GM21825 (cell line): ENCODE results near the gene CALN1.

ENCODE experiments used
- ATAC-seq: cut with Tn5 transposase; IDR thresholded peaks from one replicate; pipeline ENCODE4 v1.9.1; 2021; ENCODE audit warnings: mild to moderate bottlenecking, moderate library complexity; ENCODE audit not compliant: unreplicated experiment

CALN1 gene

GRCh38 chr7:71896535-71896934, 515.6 kb downstream of the CALN1 start:
- no peak for ATAC-seq

- ATAC-seq = no peak
Measured at GRCh38 chr7:71886046-71886445, 526.1 kb downstream of the CALN1 start.

GRCh38 chr7:71885487-71885886, 526.7 kb downstream of the CALN1 start:
- ATAC-seq = no peak

GRCh38 chr7:71883415-71883814, 528.7 kb downstream of the CALN1 start:
- ATAC-seq = no peak

- no peak for ATAC-seq
Measured at GRCh38 chr7:71871446-71871845, 540.7 kb downstream of the CALN1 start.

- no peak for ATAC-seq
Measured at GRCh38 chr7:71870812-71871211, 541.3 kb downstream of the CALN1 start.

- ATAC-seq = no peak
Measured at GRCh38 chr7:71868797-71869196, 543.3 kb downstream of the CALN1 start.

- ATAC-seq = no peak
Measured at GRCh38 chr7:71867626-71868025, 544.5 kb downstream of the CALN1 start.

GRCh38 chr7:71865172-71865571, 547.0 kb downstream of the CALN1 start:
- no peak for ATAC-seq

- no peak for ATAC-seq
Measured at GRCh38 chr7:71864130-71864529, 548.0 kb downstream of the CALN1 start.

- no peak for ATAC-seq
Measured at GRCh38 chr7:71860572-71860971, 551.6 kb downstream of the CALN1 start.

- no peak for ATAC-seq
Measured at GRCh38 chr7:71857338-71857737, 554.8 kb downstream of the CALN1 start.

- ATAC-seq = no peak
Measured at GRCh38 chr7:71854546-71855397, 557.4 kb downstream of the CALN1 start.

GRCh38 chr7:71851776-71852498, 560.2 kb downstream of the CALN1 start:
- no peak for ATAC-seq

GRCh38 chr7:71846160-71846559, 566.0 kb downstream of the CALN1 start:
- ATAC-seq = no peak

- no peak for ATAC-seq
Measured at GRCh38 chr7:71843676-71844075, 568.5 kb downstream of the CALN1 start.

GRCh38 chr7:71842786-71843185, 569.4 kb downstream of the CALN1 start:
- ATAC-seq = no peak

- ATAC-seq = no peak
Measured at GRCh38 chr7:71842381-71842780, 569.8 kb downstream of the CALN1 start.

GRCh38 chr7:71835056-71835455, 577.1 kb downstream of the CALN1 start:
- no peak for ATAC-seq

GRCh38 chr7:71829515-71829914, 582.6 kb downstream of the CALN1 start:
- no peak for ATAC-seq

GRCh38 chr7:71828361-71828760, 583.8 kb downstream of the CALN1 start:
- no peak for ATAC-seq

- no peak for ATAC-seq
Measured at GRCh38 chr7:71826141-71826540, 586.0 kb downstream of the CALN1 start.
